ENCODE measurements around the gene FGGY. TPM values are rescaled to one million over a fixed set of nuclear protein-coding genes. Genes with fewer than 3 reads are reported as not detected.
"Not testable (repeated sequence)": the region's sequence is repeated elsewhere in the genome, so short reads cannot be mapped to it uniquely, and the experiment has no call there.

Gene FGGY
- total RNA-seq, 2 experiments from 2014 or later = 5.6 to 8.1 TPM

DNA sequence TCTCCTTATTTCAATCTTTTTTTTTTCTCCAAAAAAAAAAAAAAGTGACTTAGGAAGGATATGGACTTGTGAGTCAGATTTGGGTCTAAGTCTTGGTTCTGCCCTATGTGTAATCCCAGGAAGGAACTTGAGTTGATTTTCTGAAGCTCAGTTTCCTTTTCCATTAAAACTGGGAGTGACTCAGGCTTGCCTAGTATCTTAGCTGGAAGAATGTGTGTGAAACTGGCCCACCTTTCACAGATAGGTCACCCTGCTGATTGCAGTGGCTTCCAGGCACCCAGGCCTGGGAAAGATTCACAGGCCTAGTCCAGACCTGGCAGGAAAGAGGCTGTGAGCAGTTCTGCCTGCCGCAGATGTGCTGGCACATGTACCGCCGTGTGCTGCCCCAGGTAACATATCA is 299.5 kb downstream of the FGGY start:
- no peaks in the 10 kb centered on the region for H3K27me3 Mint-ChIP-seq
- intact Hi-C loops (cut with DNase I, micrococcal nuclease) = no loop called here
- CTCF ChIA-PET = no interaction called here
- no peaks in the 10 kb centered on the region for H3K36me3 Mint-ChIP-seq (ENCODE audit: low read depth)
- ATAC-seq = no peak
- no peak overlapping the region for H3K4me3 Mint-ChIP-seq
- POLR2A ChIA-PET = no interaction called here
- H3K4me1 Mint-ChIP-seq = peaks cover 3% of the 10 kb centered on the region
- H3K9me3 Mint-ChIP-seq (ENCODE audit: low read depth) = no peaks in the 10 kb centered on the region
- DNase-seq = no peak
- no peak overlapping the region for H3K27ac Mint-ChIP-seq

GRCh38 chr1:59596956-59597355 is 300.1 kb downstream of the FGGY start:
- ATAC-seq = no peak
- H3K27ac Mint-ChIP-seq = no peak overlapping the region

GRCh38 chr1:59597420-59598119 is 300.7 kb downstream of the FGGY start:
- no peak for DNase-seq
- H3K4me3 Mint-ChIP-seq = no peak overlapping the region
- H3K4me1 Mint-ChIP-seq = peaks cover 3% of the 10 kb centered on the region
- ChIA-PET CTCF (no interaction called here), POLR2A (no interaction called here)
- H3K9me3 Mint-ChIP-seq (ENCODE audit: low read depth) = no peaks in the 10 kb centered on the region
- intact Hi-C loops (cut with DNase I, micrococcal nuclease) = no loop called here
- H3K36me3 Mint-ChIP-seq (ENCODE audit: low read depth) = no peaks in the 10 kb centered on the region
- no peak overlapping the region for H3K27ac Mint-ChIP-seq
- no peak for ATAC-seq
- no peaks in the 10 kb centered on the region for H3K27me3 Mint-ChIP-seq

More at GRCh38 chr1:59596956-59597355, 300.1 kb downstream of the FGGY start:
- Mint-ChIP-seq H3K27me3 (no peaks in the 10 kb centered on the region), H3K4me3 (no peak overlapping the region), H3K36me3 (ENCODE audit: low read depth) (no peaks in the 10 kb centered on the region), H3K4me1 (peaks cover 3% of the 10 kb centered on the region), H3K9me3 (ENCODE audit: low read depth) (no peaks in the 10 kb centered on the region)
- no peak for DNase-seq
- POLR2A ChIA-PET = no interaction called here
- CTCF ChIA-PET = no interaction called here
- intact Hi-C loops (cut with DNase I, micrococcal nuclease) = no loop called here

DNA sequence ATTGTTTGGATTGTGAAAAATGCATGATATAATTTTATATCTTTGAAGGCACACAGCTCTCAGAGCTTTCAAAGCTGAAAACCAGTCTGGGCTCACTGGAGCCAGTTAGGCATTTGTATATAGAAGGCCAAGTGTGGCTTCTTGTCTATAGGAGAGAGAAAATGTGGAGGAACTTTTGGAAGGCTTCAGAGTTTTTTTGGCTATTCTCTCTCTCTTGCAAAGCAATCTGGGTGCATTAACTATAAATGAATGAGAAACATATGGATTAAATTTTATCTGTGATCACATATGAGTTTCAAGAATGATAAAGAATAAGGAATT is 301.2 kb downstream of the FGGY start:
- Mint-ChIP-seq H3K4me1 (peaks cover 3% of the 10 kb centered on the region), H3K36me3 (ENCODE audit: low read depth) (no peaks in the 10 kb centered on the region), H3K27ac (no peak overlapping the region), H3K4me3 (no peak overlapping the region), H3K9me3 (ENCODE audit: low read depth) (no peaks in the 10 kb centered on the region), H3K27me3 (no peaks in the 10 kb centered on the region)
- DNase-seq (no peak), ATAC-seq (no peak)
- intact Hi-C loops (cut with DNase I, micrococcal nuclease) = no loop called here
- ChIA-PET POLR2A (no interaction called here), CTCF (no interaction called here)

DNA sequence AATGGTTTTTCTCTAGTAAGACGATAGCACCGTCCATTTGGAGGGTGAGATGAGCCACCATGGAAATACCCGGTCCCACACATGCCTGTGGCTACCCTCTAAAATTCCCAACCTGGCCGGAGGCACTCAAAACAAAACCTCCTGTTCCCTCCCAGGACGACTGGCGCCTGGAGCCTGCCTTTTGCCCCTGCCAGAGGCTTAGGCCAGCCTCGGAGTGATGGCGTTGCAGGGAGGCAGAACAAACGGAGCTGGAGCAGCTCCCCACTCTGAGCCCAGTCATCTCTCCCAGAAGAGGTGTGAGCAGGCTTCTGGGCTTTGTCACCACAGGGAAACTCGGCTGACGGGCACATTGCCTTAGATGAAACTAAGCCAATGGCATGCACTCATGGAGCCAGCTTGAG is 304.1 kb downstream of the FGGY start:
- ATAC-seq (no peak), DNase-seq (no peak)
- Mint-ChIP-seq H3K4me3 (no peak overlapping the region), H3K4me1 (peaks cover 3% of the 10 kb centered on the region), H3K27ac (no peak overlapping the region), H3K9me3 (ENCODE audit: low read depth) (no peaks in the 10 kb centered on the region), H3K36me3 (ENCODE audit: low read depth) (no peaks in the 10 kb centered on the region), H3K27me3 (no peaks in the 10 kb centered on the region)
- intact Hi-C loops (cut with DNase I, micrococcal nuclease) = no loop called here
- POLR2A ChIA-PET = no interaction called here
- CTCF ChIA-PET = interaction anchor here (0.6 kb wide), 2 partner anchors 73 to 391 kb away, joined by 3 read pairs; no protein-coding TSS in a partner anchor

DNA sequence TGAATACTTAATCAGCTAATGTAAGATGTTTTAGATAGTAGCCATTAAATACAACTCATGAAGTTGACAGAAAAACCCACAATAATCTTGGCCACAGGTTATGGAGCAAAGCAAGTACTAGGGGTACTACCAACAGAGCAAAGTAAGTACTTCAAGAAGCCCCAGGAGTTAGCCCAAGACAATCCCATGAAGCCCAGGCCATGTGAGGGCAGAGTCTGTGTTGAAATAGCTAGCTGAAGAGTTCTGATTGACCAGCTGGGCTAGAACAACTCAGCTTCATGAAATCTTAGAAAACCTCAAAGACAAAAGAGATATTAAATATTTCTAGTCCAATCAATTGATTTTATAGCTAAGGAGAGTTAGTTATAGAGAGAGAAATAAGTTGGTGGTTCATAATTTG is 304.9 kb downstream of the FGGY start:
- intact Hi-C loops (cut with DNase I, micrococcal nuclease) = no loop called here
- ATAC-seq (no peak), DNase-seq (no peak)
- H3K27me3 Mint-ChIP-seq = no peaks in the 10 kb centered on the region
- CTCF ChIA-PET = no interaction called here
- peaks cover under 1% of the 10 kb centered on the region for H3K4me1 Mint-ChIP-seq
- POLR2A ChIA-PET = no interaction called here
- no peaks in the 10 kb centered on the region for H3K9me3 Mint-ChIP-seq (ENCODE audit: low read depth)
- no peak overlapping the region for H3K4me3 Mint-ChIP-seq
- no peaks in the 10 kb centered on the region for H3K36me3 Mint-ChIP-seq (ENCODE audit: low read depth)
- no peak overlapping the region for H3K27ac Mint-ChIP-seq

DNA sequence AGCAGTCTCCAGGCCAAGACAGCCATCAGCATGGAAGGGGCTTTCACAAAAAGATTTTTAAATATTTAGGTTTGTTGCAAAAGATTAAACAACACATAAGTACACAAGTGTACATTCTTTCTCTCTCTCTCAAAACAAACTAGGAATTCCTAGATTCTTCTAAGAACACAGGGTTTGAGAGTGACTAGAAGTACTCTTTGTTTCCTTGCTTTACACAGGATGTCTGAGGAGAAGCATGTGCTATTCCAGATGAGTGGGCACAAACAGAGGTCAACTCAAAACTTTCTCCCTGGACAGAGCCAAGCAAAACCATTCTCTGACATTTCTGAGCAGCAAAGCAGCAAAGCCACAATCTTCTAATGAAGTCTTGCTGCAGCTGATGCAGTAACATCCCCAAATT is 307.3 kb downstream of the FGGY start:
- Mint-ChIP-seq H3K27me3 (no peaks in the 10 kb centered on the region), H3K27ac (no peak overlapping the region), H3K4me1 (no peaks in the 10 kb centered on the region), H3K4me3 (no peak overlapping the region), H3K36me3 (ENCODE audit: low read depth) (peaks cover 9% of the 10 kb centered on the region), H3K9me3 (ENCODE audit: low read depth) (no peaks in the 10 kb centered on the region)
- intact Hi-C loops (cut with DNase I, micrococcal nuclease) = no loop called here
- DNase-seq = no peak
- POLR2A ChIA-PET = no interaction called here
- ATAC-seq = no peak
- CTCF ChIA-PET = no interaction called here

DNA sequence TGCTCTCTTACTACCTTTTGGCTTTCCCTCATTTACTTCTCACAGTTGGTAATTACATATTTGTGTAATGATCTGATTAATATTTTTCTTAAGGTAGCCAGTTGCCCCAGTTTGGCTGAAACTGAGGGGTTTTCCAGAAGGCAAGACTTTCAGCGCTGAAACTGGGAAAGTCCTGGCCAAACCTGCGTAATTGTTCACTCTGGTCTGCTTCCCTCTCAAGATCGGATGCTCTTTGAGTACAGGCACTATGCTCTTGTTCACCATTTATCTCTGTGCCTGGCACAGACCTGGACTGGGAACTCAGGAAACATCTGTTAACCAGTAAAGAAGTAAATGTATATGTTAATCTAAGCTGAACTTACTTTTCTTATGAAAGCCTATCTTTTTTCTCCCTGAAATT is 308.3 kb downstream of the FGGY start:
- intact Hi-C loops (cut with DNase I, micrococcal nuclease) = no loop called here
- H3K4me1 Mint-ChIP-seq = no peaks in the 10 kb centered on the region
- CTCF ChIA-PET = no interaction called here
- ATAC-seq (no peak), DNase-seq (no peak)
- POLR2A ChIA-PET = no interaction called here
- no peak overlapping the region for H3K4me3 Mint-ChIP-seq
- H3K36me3 Mint-ChIP-seq (ENCODE audit: low read depth) = peaks cover 15% of the 10 kb centered on the region
- H3K27ac Mint-ChIP-seq = no peak overlapping the region
- H3K27me3 Mint-ChIP-seq = no peaks in the 10 kb centered on the region
- peaks cover 4% of the 10 kb centered on the region for H3K9me3 Mint-ChIP-seq (ENCODE audit: low read depth)

DNA sequence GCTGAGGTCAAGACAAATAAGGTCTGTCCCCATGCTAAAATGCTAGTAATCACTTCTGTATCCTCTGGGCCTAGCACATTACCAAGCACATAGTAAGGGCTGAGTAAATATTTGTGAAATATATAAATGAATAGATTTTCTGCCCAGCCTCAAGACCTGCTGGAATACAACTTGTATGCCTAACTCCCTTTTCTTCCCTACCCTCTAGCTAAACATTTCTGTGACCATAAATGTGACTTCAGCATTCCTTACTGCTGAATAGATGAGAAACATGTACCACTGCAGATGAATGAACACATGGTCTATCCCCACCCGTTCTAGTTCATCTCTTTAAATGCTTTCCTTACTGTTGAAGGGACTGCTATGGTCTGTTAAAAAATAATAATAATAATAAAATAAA is 308.9 kb downstream of the FGGY start:
- intact Hi-C loops (cut with DNase I, micrococcal nuclease) = no loop called here
- Mint-ChIP-seq H3K9me3 (ENCODE audit: low read depth) (peaks cover 4% of the 10 kb centered on the region), H3K27me3 (no peaks in the 10 kb centered on the region), H3K36me3 (ENCODE audit: low read depth) (peaks cover 15% of the 10 kb centered on the region), H3K4me1 (no peaks in the 10 kb centered on the region), H3K4me3 (no peak overlapping the region), H3K27ac (no peak overlapping the region)
- DNase-seq = no peak
- ChIA-PET CTCF (no interaction called here), POLR2A (no interaction called here)
- no peak for ATAC-seq

GRCh38 chr1:59609245-59609644 is 312.4 kb downstream of the FGGY start:
- Mint-ChIP-seq H3K36me3 (ENCODE audit: low read depth) (peaks cover 15% of the 10 kb centered on the region), H3K27ac (no peak overlapping the region), H3K4me3 (no peak overlapping the region), H3K4me1 (no peaks in the 10 kb centered on the region), H3K9me3 (ENCODE audit: low read depth) (peaks cover 12% of the 10 kb centered on the region), H3K27me3 (no peaks in the 10 kb centered on the region)
- ChIA-PET CTCF (interaction anchor here (1.2 kb wide), 1 partner anchor 10 kb away, joined by 3 read pairs; no protein-coding TSS in a partner anchor), POLR2A (no interaction called here)
- DNase-seq (no peak), ATAC-seq (no peak)
- intact Hi-C loops (cut with DNase I, micrococcal nuclease) = no loop called here

- H3K4me1 Mint-ChIP-seq; H3K4me3 Mint-ChIP-seq; CTCF ChIA-PET; H3K27me3 Mint-ChIP-seq; intact Hi-C loops (cut with DNase I, micrococcal nuclease); ATAC-seq; DNase-seq; H3K27ac Mint-ChIP-seq; POLR2A ChIA-PET: not testable (repeated sequence)
- Mint-ChIP-seq H3K9me3 (ENCODE audit: low read depth) (peaks cover 12% of the 10 kb centered on the region), H3K36me3 (ENCODE audit: low read depth) (peaks cover 15% of the 10 kb centered on the region)
Observed at GRCh38 chr1:59610499-59610898, 313.6 kb downstream of the FGGY start.

GRCh38 chr1:59617434-59617833 is 320.5 kb downstream of the FGGY start:
- ATAC-seq = no peak
- no peaks in the 10 kb centered on the region for H3K27me3 Mint-ChIP-seq
- H3K4me3 Mint-ChIP-seq = no peak overlapping the region
- ChIA-PET CTCF (no interaction called here), POLR2A (no interaction called here)
- no peak for DNase-seq
- peaks cover 8% of the 10 kb centered on the region for H3K9me3 Mint-ChIP-seq (ENCODE audit: low read depth)
- H3K27ac Mint-ChIP-seq = no peak overlapping the region
- H3K4me1 Mint-ChIP-seq = no peaks in the 10 kb centered on the region
- no peaks in the 10 kb centered on the region for H3K36me3 Mint-ChIP-seq (ENCODE audit: low read depth)
- intact Hi-C loops (cut with DNase I, micrococcal nuclease) = no loop called here

GRCh38 chr1:59619557-59619956 is 322.7 kb downstream of the FGGY start:
- ATAC-seq (no peak), DNase-seq (no peak)
- intact Hi-C loops (cut with DNase I, micrococcal nuclease) = no loop called here
- Mint-ChIP-seq H3K27me3 (no peaks in the 10 kb centered on the region), H3K27ac (no peak overlapping the region), H3K4me3 (no peak overlapping the region), H3K4me1 (no peaks in the 10 kb centered on the region), H3K36me3 (ENCODE audit: low read depth) (no peaks in the 10 kb centered on the region), H3K9me3 (ENCODE audit: low read depth) (no peaks in the 10 kb centered on the region)
- ChIA-PET POLR2A (no interaction called here), CTCF (no interaction called here)

All from activated CD4-positive, alpha-beta T cell treated with anti-CD3 and anti-CD28 coated beads for 36 hours (primary cell).